GM12801 (cell line): ENCODE measurements around the gene CMTR2.

Experiments used
- TF ChIP-seq, protein P1 (sequence below): IDR thresholded peaks from one replicate; pipeline ENCODE4 v1.5.1; 2011; ENCODE audit warnings: control low read depth; ENCODE audit not compliant: insufficient read length; ENCODE audit errors: extremely low read depth

CMTR2 gene

DNA sequence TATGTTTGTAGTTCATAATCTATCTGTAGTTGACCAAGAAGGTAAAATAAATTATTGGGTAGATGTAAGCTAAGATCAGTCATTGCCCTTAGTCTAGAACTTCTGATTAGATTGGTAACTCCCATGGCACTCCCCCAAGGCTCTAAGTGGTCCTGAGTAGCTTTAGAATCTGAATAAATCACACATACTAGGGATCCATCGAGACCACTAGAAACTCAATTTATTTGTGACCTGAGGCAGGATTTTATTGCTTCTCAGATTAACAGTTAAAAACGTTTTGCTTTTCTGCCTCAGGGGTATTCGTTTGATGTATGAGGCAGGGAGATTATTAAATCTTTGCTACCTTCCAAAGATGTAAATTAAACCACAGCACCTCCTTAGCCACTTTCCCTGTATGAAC is 24.9 kb downstream of the CMTR2 start:
- TF ChIP-seq, protein P1, sequence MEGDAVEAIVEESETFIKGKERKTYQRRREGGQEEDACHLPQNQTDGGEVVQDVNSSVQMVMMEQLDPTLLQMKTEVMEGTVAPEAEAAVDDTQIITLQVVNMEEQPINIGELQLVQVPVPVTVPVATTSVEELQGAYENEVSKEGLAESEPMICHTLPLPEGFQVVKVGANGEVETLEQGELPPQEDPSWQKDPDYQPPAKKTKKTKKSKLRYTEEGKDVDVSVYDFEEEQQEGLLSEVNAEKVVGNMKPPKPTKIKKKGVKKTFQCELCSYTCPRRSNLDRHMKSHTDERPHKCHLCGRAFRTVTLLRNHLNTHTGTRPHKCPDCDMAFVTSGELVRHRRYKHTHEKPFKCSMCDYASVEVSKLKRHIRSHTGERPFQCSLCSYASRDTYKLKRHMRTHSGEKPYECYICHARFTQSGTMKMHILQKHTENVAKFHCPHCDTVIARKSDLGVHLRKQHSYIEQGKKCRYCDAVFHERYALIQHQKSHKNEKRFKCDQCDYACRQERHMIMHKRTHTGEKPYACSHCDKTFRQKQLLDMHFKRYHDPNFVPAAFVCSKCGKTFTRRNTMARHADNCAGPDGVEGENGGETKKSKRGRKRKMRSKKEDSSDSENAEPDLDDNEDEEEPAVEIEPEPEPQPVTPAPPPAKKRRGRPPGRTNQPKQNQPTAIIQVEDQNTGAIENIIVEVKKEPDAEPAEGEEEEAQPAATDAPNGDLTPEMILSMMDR = no peak

DNA sequence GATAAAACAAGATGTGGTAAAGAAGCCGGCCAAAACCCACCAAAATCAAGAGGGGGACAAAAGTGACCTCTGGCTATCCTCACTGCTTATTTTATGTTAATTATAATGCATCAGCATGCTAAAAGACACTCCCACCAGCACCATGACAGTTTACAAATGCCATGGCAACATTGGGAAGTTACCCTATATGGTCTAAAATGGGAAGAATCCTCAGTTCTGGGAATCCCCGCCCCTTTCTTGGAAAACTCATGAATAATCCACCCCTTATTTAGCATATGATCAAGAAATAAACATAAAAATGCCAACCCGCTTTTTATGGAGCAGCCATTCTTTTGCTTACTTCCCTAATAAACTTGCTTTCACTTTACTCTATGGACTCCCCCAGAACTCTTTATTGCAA is 25.6 kb downstream of the CMTR2 start:
- TF ChIP-seq, protein P1 = no peak

DNA sequence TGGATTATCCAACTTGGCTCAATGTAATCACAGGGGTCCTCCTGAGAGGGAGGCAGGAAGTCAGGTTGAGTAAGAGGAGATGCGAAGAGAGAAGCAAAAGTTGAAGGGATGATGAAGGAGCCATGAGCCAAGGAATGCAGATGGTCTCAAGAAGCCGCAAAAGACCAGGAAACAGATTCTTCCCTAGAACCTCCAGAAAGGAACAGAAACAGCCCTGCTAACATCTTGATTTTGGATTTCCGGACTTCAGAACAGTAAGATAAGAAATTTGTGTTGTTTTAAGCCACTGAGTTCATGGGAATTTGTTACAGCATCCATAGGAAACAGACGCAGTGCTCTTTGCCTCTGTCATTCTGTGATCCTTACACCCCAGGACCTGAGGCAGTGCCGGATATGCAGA is 26.8 kb downstream of the CMTR2 start:
- TF ChIP-seq, protein P1 = no peak

DNA sequence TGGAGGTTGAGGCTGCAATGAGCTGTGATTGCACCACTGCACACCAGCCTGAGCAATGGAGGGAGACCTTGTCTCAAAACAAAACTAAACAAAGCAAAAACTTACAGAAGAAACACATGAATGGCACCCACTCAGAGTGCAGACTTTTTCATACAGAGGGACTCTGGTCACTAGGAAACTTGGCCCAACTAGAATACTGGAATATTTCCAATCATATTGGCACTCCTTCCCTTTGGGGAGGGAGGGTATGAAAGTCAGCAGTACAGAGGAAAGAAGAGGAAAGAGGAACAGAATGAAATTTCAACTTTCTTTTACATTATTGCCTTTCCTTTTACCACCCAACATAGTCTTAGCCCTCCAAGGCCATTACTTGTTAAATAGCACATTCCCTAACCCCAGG is 28.2 kb downstream of the CMTR2 start:
- TF ChIP-seq, protein P1 = no peak

DNA sequence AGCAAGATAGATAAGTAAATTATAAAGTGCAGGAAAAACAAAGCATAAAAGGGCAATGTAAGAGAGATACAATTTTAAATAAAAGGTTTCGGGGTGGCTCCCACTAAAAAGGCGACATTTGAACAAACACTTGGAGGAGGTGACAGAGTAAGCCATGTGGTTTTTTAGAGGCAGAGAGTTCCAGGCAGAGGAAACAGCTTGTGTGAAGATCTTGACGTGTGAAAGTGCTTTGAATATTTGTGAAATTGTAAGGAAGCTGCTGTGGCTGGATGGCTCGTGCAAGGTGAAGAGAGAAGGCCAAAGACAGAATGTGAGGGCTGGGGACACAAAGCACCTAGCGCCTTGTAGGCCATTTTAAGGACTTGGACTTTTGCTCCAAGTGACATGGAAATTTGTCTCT is 30.1 kb downstream of the CMTR2 start:
- TF ChIP-seq, protein P1 = no peak

DNA sequence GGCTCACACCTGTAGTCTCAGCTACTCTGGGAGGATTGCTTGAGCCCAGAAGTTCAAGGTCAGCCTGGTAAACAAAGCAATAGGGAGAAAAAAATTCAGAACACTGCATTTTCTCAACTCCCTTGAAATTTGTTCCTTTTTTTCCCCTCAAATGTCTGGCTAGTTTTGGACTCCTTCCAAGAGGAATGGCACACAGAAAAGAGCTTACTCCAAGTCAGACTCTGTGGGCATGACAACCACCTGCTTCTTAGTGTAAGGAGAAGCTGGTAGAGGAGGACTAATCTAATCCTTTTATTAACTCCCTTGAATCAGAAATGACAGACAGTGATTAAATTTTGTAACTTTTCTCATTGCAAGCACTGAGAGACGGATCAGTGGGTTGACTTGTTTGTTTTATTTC is 30.8 kb downstream of the CMTR2 start:
- TF ChIP-seq, protein P1 = no peak

DNA sequence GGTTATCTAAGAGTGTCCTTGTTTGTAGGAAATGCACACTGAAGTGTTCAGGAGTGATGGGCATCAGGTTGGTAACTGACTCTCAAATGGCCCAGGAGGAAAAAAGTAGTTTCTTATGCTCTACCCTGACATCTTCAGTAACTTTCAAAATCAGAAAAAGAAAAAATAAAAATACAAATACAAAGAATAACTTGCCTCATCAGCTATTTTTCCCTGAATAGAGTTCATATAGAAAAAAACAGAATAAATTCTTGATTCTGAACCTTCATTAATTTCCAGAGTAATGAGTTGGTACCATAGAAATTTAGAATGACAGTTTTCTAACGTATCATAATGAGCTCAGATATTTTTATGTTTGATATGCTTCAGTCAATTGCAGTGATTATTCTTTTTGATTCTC is 31.4 kb downstream of the CMTR2 start:
- TF ChIP-seq, protein P1 = no peak

DNA sequence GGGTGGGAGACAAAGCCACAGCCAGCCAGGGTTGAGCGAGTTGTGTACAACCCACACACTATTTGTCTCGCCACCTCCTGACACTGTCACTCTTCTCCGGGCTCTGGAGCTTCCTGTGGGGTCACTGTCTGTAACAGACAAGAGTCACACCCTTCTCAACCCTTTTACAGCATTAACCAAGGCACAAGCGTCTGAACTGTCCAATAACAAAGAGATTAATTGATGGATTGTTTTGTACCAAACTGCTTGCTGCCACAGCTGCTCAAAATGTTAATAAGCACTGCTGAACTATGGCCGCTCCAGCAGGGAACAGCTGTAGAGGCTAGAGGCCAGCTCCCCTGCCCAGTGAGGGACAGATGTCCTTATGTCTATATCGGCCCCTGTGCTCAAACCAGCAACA is 33.5 kb downstream of the CMTR2 start:
- TF ChIP-seq, protein P1 = no peak
